Astrocyte (in vitro differentiated cells and primary cell): Measurements from ENCODE around the gene RAC2.

ENCODE experiments used
- EZH2 ChIP-seq: IDR thresholded peaks from 2 replicates; pipeline ENCODE4 v1.6.1; 2012; ENCODE audit warnings: mild to moderate bottlenecking, low read length, inconsistent platforms; ENCODE audit not compliant: insufficient read depth
- TF ChIP-seq, protein P1 (sequence below): IDR thresholded peaks from 2 replicates; pipeline ENCODE4 v1.5.1; 2011; ENCODE audit warnings: low read depth, mild to moderate bottlenecking, inconsistent platforms, low read length, moderate library complexity; ENCODE audit not compliant: insufficient read depth

DNA sequence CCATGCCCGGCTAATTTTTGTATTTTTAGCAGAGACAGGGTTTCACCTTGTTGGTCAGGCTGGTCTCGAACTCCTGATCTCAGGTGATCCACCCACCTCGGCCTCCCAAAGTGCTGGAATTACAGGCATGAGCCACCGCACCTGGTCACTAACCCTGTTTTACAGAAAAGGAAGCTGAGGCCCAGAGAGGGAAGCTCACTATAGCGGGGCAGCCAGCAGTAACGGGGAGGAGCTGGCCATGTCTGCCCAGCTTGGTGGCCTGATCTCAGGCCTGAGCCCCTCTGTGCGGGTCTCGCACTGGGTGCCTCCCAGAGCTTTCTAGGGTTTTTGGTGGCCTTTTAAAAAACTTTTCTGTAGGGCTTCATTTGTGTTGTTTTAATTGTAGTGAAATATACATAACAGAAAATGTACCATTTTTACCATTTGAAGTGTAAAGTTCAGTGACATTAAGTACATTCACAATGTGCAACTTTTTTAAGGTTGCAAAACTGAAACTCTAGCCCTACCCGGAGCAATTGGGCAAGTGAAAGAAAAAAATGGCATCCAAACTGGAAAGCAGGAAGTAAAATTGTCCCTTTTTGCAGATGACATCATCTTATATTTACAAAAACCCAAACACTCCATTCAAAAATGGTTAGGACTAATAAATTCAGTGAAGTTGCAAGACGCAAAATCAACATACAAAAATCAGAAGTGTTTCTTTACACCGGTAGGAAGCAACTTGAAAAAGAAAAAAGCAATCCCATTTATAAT, 23.8 kb upstream of the RAC2 start:
- TF ChIP-seq EZH2: no peak
- TF ChIP-seq, protein P1, sequence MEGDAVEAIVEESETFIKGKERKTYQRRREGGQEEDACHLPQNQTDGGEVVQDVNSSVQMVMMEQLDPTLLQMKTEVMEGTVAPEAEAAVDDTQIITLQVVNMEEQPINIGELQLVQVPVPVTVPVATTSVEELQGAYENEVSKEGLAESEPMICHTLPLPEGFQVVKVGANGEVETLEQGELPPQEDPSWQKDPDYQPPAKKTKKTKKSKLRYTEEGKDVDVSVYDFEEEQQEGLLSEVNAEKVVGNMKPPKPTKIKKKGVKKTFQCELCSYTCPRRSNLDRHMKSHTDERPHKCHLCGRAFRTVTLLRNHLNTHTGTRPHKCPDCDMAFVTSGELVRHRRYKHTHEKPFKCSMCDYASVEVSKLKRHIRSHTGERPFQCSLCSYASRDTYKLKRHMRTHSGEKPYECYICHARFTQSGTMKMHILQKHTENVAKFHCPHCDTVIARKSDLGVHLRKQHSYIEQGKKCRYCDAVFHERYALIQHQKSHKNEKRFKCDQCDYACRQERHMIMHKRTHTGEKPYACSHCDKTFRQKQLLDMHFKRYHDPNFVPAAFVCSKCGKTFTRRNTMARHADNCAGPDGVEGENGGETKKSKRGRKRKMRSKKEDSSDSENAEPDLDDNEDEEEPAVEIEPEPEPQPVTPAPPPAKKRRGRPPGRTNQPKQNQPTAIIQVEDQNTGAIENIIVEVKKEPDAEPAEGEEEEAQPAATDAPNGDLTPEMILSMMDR: no peak
